Measurements from ENCODE around the gene REG1B.

DNA sequence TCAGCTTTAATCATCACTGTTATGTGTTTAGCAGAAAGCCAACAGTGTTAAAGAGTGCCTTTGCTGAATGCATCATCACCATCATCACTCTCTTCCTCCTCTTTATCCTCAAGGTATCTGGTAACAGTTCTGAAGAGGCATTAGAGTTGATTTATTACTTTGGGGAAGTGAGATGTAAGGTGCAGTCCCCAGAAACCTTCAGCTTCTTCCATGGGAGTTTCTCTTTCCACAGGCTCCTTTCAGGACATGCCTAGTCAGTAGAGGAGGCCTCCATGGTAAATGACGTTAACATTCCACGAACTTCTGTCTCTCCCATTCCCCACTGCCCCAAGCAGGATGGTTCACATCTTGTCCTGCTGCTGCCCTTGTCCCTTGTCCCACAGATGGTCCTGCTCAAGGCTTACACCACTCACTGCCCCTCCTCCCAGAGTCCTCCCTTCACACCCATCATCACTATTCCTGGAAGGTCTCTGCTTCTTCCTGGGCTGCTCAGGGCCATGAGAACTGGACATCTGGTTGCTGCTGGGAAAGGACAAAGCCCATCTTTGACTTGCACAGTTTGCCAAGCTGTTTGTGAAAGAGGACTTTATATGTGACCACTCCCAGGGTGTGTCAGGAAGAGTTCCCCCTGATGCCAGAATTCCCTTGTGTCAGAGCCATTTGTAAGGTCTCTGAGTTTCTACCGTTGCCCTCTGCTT is 27.2 kb upstream of the REG1B start:
- TF ChIP-seq, protein P1, sequence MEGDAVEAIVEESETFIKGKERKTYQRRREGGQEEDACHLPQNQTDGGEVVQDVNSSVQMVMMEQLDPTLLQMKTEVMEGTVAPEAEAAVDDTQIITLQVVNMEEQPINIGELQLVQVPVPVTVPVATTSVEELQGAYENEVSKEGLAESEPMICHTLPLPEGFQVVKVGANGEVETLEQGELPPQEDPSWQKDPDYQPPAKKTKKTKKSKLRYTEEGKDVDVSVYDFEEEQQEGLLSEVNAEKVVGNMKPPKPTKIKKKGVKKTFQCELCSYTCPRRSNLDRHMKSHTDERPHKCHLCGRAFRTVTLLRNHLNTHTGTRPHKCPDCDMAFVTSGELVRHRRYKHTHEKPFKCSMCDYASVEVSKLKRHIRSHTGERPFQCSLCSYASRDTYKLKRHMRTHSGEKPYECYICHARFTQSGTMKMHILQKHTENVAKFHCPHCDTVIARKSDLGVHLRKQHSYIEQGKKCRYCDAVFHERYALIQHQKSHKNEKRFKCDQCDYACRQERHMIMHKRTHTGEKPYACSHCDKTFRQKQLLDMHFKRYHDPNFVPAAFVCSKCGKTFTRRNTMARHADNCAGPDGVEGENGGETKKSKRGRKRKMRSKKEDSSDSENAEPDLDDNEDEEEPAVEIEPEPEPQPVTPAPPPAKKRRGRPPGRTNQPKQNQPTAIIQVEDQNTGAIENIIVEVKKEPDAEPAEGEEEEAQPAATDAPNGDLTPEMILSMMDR (IDR thresholded peaks at IDR 0.05): no peak
- no peak for TF ChIP-seq POLR2A (IDR thresholded peaks at IDR 0.05)
